Uterus (tissue), 2 donors: ENCODE measurements around the gene SEC22B.
"Not testable (repeated sequence)": the region's sequence is repeated elsewhere in the genome, so short reads cannot be mapped to it uniquely, and the experiment has no call there.

ENCODE experiments used
- POLR2A ChIP-seq, 2 donors: fragments of 450-650 bp; IDR thresholded peaks; one replicate each; pipeline ENCODE4 v1.6.1; 2016; ENCODE audit warnings: antibody characterized with exemption in 2 of 2, mild to moderate bottlenecking in 1 of 2, moderate library complexity in 1 of 2
- TF ChIP-seq, protein P1 (sequence below), 4 experiments: fragments of 200-600 bp in 2 of 4; fragments of 450-650 bp in 2 of 4; sonication (generic) in 2 of 4; IDR thresholded peaks; one replicate each; pipeline ENCODE4 v1.5.1; 2016 to 2019; ENCODE audit warnings: antibody characterized with exemption in 4 of 4, mild to moderate bottlenecking in 2 of 4, moderate library complexity in 1 of 4

DNA sequence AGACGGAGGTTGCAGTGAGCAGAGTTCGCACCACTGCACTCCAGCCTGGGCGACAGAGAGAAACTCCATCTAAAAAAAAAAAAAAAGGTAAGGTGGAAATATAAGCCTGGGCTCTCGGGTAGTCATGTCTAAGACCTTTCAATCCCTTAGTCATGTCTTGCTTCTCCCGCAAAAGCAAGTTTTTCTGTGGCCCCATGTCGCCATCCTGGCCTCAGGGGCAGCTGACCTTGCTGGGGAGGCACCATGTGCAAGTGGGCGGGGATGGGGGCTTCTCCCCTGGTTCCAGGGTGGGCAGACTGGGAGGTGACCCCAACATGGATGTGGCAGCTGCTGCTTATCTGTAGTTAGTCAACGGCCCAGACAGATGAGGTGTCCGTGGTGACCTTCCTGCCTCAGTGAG is 66.7 kb downstream of the SEC22B start:
- TF ChIP-seq POLR2A (IDR thresholded peaks at IDR 0.05), result not testable (repeated sequence)
- TF ChIP-seq, protein P1, sequence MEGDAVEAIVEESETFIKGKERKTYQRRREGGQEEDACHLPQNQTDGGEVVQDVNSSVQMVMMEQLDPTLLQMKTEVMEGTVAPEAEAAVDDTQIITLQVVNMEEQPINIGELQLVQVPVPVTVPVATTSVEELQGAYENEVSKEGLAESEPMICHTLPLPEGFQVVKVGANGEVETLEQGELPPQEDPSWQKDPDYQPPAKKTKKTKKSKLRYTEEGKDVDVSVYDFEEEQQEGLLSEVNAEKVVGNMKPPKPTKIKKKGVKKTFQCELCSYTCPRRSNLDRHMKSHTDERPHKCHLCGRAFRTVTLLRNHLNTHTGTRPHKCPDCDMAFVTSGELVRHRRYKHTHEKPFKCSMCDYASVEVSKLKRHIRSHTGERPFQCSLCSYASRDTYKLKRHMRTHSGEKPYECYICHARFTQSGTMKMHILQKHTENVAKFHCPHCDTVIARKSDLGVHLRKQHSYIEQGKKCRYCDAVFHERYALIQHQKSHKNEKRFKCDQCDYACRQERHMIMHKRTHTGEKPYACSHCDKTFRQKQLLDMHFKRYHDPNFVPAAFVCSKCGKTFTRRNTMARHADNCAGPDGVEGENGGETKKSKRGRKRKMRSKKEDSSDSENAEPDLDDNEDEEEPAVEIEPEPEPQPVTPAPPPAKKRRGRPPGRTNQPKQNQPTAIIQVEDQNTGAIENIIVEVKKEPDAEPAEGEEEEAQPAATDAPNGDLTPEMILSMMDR (IDR thresholded peaks at IDR 0.05), result not testable (repeated sequence)
